Hair follicle dermal papilla cell (primary cell): ENCODE measurements around the gene RNPEP. TPM values are rescaled to one million over a fixed set of nuclear protein-coding genes. Genes with fewer than 3 reads are reported as not detected.

ENCODE experiments used
- small RNA-seq: library from RNA; depleted of rRNA; stranded (forward); fragments of <200 nt; gene quantifications from one replicate; pipeline ENCODE3, GENCODE V24; 2012
- total RNA-seq: library from RNA; depleted of rRNA; stranded (reverse); fragments of >200 nt; gene quantifications from 2 replicates; pipeline ENCODE4 v1.2.3, GENCODE V29; 2012

Gene RNPEP
- 81.3 and 101 TPM in 2 replicates for total RNA-seq

DNA sequence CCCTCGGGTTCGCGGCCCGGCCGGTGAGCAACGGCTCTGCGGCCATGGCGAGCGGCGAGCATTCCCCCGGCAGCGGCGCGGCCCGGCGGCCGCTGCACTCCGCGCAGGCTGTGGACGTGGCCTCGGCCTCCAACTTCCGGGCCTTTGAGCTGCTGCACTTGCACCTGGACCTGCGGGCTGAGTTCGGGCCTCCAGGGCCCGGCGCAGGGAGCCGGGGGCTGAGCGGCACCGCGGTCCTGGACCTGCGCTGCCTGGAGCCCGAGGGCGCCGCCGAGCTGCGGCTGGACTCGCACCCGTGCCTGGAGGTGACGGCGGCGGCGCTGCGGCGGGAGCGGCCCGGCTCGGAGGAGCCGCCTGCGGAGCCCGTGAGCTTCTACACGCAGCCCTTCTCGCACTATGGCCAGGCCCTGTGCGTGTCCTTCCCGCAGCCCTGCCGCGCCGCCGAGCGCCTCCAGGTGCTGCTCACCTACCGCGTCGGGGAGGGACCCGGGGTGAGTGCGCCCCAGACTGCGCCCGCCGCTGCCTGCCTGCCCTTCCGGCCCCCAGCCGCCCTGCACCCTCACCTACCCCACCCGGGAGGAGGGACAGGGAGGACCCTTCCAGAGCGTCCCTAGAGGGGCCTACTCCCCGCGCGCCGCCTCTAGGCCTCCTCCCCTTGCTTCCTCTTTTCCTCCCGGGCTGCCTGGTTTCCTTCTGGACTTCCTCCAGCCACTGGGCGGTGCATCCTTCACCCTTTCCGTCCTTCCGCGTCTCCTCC, at the start of gene RNPEP:
TSS of gene RNPEP (plus strand) at position 26 of the 757 bp plus-strand sequence. CDS start at position 45, 19 bp downstream.

DNA sequence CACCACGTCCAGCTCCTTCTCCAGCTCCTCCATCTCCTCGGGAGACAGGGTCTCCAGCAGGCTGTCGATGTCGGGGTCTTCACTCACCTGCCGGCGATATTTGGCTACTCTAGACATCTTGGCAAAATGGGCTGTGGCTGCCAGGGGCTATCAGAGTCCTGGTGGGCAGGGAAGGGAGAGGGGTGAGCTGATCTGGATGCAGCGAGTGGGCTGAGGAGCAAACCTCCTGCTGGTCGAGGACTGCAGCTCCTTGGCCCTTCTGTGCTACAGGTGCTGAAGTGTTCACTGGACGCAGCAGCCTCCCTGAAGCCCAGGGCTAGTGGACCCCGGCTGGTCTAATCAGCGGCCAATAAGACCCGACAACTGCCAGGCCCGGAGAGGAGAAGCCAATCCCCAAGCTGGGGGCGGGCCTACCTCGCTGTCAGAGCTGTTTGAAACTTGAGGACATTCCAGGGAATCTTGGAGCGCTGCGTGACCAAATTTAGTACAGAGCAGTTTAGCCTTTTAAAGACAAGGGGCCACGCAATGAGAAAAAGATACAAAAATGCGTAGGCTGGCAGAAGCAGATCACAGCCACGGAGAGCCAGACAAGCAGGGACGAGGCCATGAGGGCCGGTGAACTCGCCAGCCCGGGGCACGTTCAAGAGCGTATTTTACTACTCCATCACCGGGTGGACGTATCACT, 36.1 kb upstream of the RNPEP start, which contains the start of gene LMOD1:
TSS of gene LMOD1 (minus strand) at position 325 of the 685 bp plus-strand sequence. CDS start at position 117, 208 bp downstream.

DNA sequence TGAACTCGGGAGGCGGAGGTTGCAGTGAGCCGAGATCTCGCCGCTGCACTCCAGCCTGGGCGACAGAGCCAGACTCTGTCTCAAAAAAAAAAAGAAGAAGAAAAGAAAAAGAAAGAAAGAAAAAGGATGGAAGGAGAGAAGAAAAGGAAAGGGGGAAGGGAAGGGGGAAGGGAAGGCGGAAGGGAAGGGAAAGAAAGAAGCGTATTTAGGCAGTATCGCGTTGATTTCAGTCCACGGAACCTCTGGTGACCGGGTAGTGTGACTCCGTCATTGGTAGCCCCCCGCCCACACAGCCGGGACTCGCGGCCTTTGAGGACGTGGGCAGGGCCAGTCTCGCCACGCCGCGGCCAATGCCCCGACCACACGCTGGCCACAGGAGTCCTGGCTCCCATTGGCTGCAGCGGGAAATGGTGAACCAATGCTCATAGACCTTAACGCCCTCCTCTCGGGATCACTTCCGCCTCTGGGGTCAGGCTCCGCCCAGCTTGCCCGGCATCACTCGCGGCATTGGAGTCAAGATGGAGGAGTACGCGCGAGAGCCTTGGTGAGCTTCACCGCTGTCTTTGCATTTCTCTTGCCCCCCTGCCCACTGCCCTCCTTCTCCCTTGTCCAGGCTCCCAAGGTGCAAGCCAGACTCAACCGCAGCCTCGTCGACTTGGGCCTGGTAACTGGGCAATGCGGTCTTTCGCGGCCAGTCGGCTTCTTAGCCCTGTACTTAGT, 27.3 kb upstream of the RNPEP start, which contains the start of gene TIMM17A:
TSS of gene TIMM17A (plus strand) at position 495 of the 720 bp plus-strand sequence. CDS start at position 519, 24 bp downstream.

GRCh38 chr1:202010180-202011015, 27.9 kb downstream of the RNPEP start, which contains the start of gene ELF3:
TSS of gene ELF3 (plus strand) at chr1:202010587. CDS start at chr1:202011137, 550 bp downstream.

Small RNA genes within 50 kb of the gene (small RNA-seq; reads per million reads assigned to genes)
- gene AL691482.1: not detected
- not detected for gene AL691482.2
- not detected for gene MIR6740
- gene RF00156: not detected

Other genes with a start within 250 kb of the RNPEP start
- gene IPO9, start 153.5 kb upstream of the RNPEP start, total RNA-seq: 30.3 and 30.7 TPM in 2 replicates
- 32.5 and 41.9 TPM in 2 replicates for gene SHISA4, start 93.8 kb upstream of the RNPEP start, total RNA-seq
- gene LMOD1, start 36.1 kb upstream of the RNPEP start, total RNA-seq: 43.2 and 60.5 TPM in 2 replicates
- 39.3 and 48.9 TPM in 2 replicates for gene TIMM17A, start 27.1 kb upstream of the RNPEP start, total RNA-seq
- gene ELF3, start 27.9 kb downstream of the RNPEP start, total RNA-seq: 0.49 and 0.81 TPM in 2 replicates
- not detected in 2 replicates for gene GPR37L1, start 140.3 kb downstream of the RNPEP start, total RNA-seq
- 35.2 and 35.9 TPM in 2 replicates for gene ARL8A, start 162.1 kb downstream of the RNPEP start, total RNA-seq
- not detected in 2 replicates for gene PTPN7, start 178.0 kb downstream of the RNPEP start, total RNA-seq
- 0.12 and 0.16 TPM in 2 replicates for gene LGR6, start 211.2 kb downstream of the RNPEP start, total RNA-seq